Parathyroid adenoma (tissue), 2 donors: Measurements from ENCODE around the gene MDFIC.

Source experiments
- H2AFZ ChIP-seq: fragments of 300-600 bp; sonication (generic); one replicate; pipeline ENCODE4 v1.7.0; 2017; ENCODE audit warnings: antibody characterized with exemption, mild to moderate bottlenecking
- H3K27ac ChIP-seq: fragments of 300-600 bp; sonication (generic); one replicate; pipeline ENCODE4 v1.7.0; 2017
- H3K27me3 ChIP-seq: fragments of 300-600 bp; sonication (generic); one replicate; pipeline ENCODE4 v1.7.0; 2017; ENCODE audit warnings: low read length; ENCODE audit not compliant: control insufficient read depth, insufficient read depth
- H3K36me3 ChIP-seq: fragments of 300-600 bp; sonication (generic); one replicate; pipeline ENCODE4 v1.7.0; 2017; ENCODE audit warnings: low read length; ENCODE audit not compliant: control insufficient read depth, insufficient read depth
- H3K4me1 ChIP-seq: fragments of 300-600 bp; sonication (generic); one replicate; pipeline ENCODE4 v1.7.0; 2017; ENCODE audit warnings: control low read depth
- H3K4me2 ChIP-seq: fragments of 300-600 bp; sonication (generic); one replicate; pipeline ENCODE4 v1.7.0; 2017; ENCODE audit warnings: low read length
- H3K4me3 ChIP-seq: fragments of 300-600 bp; sonication (generic); one replicate; pipeline ENCODE4 v1.7.0; 2017; ENCODE audit warnings: low read depth, low read length
- H3K79me2 ChIP-seq: fragments of 300-600 bp; sonication (generic); one replicate; pipeline ENCODE4 v1.7.0; 2017; ENCODE audit warnings: control low read depth
- H3K9ac ChIP-seq: fragments of 300-600 bp; sonication (generic); one replicate; pipeline ENCODE4 v1.7.0; 2017; ENCODE audit warnings: mild to moderate bottlenecking
- H3K9me3 ChIP-seq: fragments of 300-600 bp; sonication (generic); one replicate; pipeline ENCODE4 v1.7.0; 2017; ENCODE audit warnings: low read length; ENCODE audit not compliant: control insufficient read depth
- CTCF ChIP-seq: fragments of 300-600 bp; sonication (generic); IDR thresholded peaks from one replicate; pipeline ENCODE4 v1.7.0; 2017; ENCODE audit warnings: antibody characterized with exemption, mild to moderate bottlenecking
- donor health status: primary hyperparathyroidism.

The MDFIC gene

GRCh38 chr7:114985116-114985715, 63.3 kb downstream of the MDFIC start:
- H3K27ac ChIP-seq: no peak overlapping the region
- H3K9ac ChIP-seq: no peak overlapping the region
- H3K4me3 ChIP-seq: no peak overlapping the region
- no peaks in the 10 kb centered on the region for H3K4me1 ChIP-seq
- H2AFZ ChIP-seq: no peak overlapping the region
- peaks cover 2% of the 10 kb centered on the region for H3K79me2 ChIP-seq
- no peak for TF ChIP-seq CTCF
- H3K4me2 ChIP-seq: no peak overlapping the region
- H3K27me3 ChIP-seq: no peaks in the 10 kb centered on the region
- no peaks in the 10 kb centered on the region for H3K36me3 ChIP-seq
- H3K9me3 ChIP-seq: no peaks in the 10 kb centered on the region

GRCh38 chr7:114986190-114987180, 64.6 kb downstream of the MDFIC start:
- TF ChIP-seq CTCF: no peak
- H3K27ac ChIP-seq: no peak overlapping the region

GRCh38 chr7:114988026-114988425, 66.1 kb downstream of the MDFIC start:
- Histone ChIP-seq H3K27me3 (no peaks in the 10 kb centered on the region), H2AFZ (no peak overlapping the region), H3K4me1 (no peaks in the 10 kb centered on the region), H3K27ac (no peak overlapping the region), H3K36me3 (no peaks in the 10 kb centered on the region), H3K4me2 (no peak overlapping the region), H3K9me3 (no peaks in the 10 kb centered on the region), H3K4me3 (no peak overlapping the region), H3K9ac (no peak overlapping the region), H3K79me2 (peaks cover 2% of the 10 kb centered on the region)
- TF ChIP-seq CTCF: no peak

More at GRCh38 chr7:114986190-114987180, 64.6 kb downstream of the MDFIC start:
- no peak overlapping the region for H3K9ac ChIP-seq
- no peaks in the 10 kb centered on the region for H3K9me3 ChIP-seq
- H3K4me3 ChIP-seq: no peak overlapping the region
- no peak overlapping the region for H2AFZ ChIP-seq
- H3K4me2 ChIP-seq: no peak overlapping the region
- no peaks in the 10 kb centered on the region for H3K36me3 ChIP-seq
- no peaks in the 10 kb centered on the region for H3K4me1 ChIP-seq
- no peaks in the 10 kb centered on the region for H3K27me3 ChIP-seq
- peaks cover 2% of the 10 kb centered on the region for H3K79me2 ChIP-seq

- H3K4me3 ChIP-seq: no peak overlapping the region
- no peaks in the 10 kb centered on the region for H3K36me3 ChIP-seq
- H3K79me2 ChIP-seq: peaks cover 2% of the 10 kb centered on the region
- H3K9me3 ChIP-seq: no peaks in the 10 kb centered on the region
- no peaks in the 10 kb centered on the region for H3K4me1 ChIP-seq
- peak overlapping the region; percentile 3 for H3K27ac ChIP-seq
- no peak for TF ChIP-seq CTCF
- H3K9ac ChIP-seq: no peak overlapping the region
- no peak overlapping the region for H3K4me2 ChIP-seq
- H3K27me3 ChIP-seq: no peaks in the 10 kb centered on the region
- H2AFZ ChIP-seq: no peak overlapping the region
These were observed 67.0 kb downstream of the MDFIC start for GRCh38 chr7:114988755-114989375.
